K562 (cell line): Measurements from ENCODE around the gene AHCYL1. TPM values are rescaled to one million over a fixed set of nuclear protein-coding genes. Genes with fewer than 3 reads are reported as not detected.
A peak's percentile ranks its signal among the peaks of the same experiment; 100 is the strongest.

Experiments
- BRD4 ChIP-seq: fragments of 200-600 bp; sonication (generic); IDR thresholded peaks from 2 replicates; pipeline ENCODE4 v1.6.1; 2017; ENCODE audit warnings: inconsistent platforms
- CBFA2T2 ChIP-seq: fragments of 450-650 bp; conservative IDR thresholded peaks from 2 replicates; pipeline ENCODE4 v1.6.1; 2017; ENCODE audit warnings: mild to moderate bottlenecking
- CHD1 ChIP-seq: fragments of 200-600 bp; sonication (generic); IDR thresholded peaks from one replicate; pipeline ENCODE4 v1.6.1; 2012; ENCODE audit warnings: mild to moderate bottlenecking, moderate library complexity, low read length, inconsistent platforms
- ESRRB ChIP-seq: fragments of 250-450 bp; sonication (Bioruptor Pico); IDR thresholded peaks from 2 replicates; pipeline ENCODE4 v1.5.0; 2020; ENCODE audit warnings: mild to moderate bottlenecking, moderate library complexity, borderline replicate concordance
- ETV6 ChIP-seq, 3 experiments: fragments of 150-350 bp in 1 of 3; sonication (generic) in 1 of 3; formaldehyde crosslinking in 1 of 3; IDR thresholded peaks; 2 replicates each; pipeline versions ENCODE4 v1.6.1 to v1.8.0; 2014 to 2022; ENCODE audit warnings: borderline replicate concordance in 2 of 3, low read depth in 2 of 3, antibody characterized with exemption in 1 of 3, low read length in 1 of 3, mild to moderate bottlenecking in 1 of 3, missing genetic modification reagents in 1 of 3
- FOXK1 ChIP-seq: sonication (generic); formaldehyde crosslinking; IDR thresholded peaks from 2 replicates; pipeline ENCODE4 v1.8.0; 2022; ENCODE audit warnings: missing genetic modification reagents, mild to moderate bottlenecking, borderline replicate concordance
- NCOR1 ChIP-seq: fragments of 450-650 bp; IDR thresholded peaks from 2 replicates; pipeline ENCODE4 v1.6.1; 2016; ENCODE audit warnings: mild to moderate bottlenecking, moderate library complexity
- POLR2A ChIP-seq: fragments of 450-650 bp; conservative IDR thresholded peaks from 2 replicates; pipeline ENCODE4 v1.6.1; 2016
- SETDB1 ChIP-seq: IDR thresholded peaks from one replicate; pipeline ENCODE4 v1.6.1; 2012; ENCODE audit warnings: low read length, control low read depth, inconsistent platforms
- SRF ChIP-seq, 2 experiments: fragments of 250-450, 450-650 bp in 1 of 2; sonication (Bioruptor Pico) in 1 of 2; sonication (generic) in 1 of 2; formaldehyde crosslinking; IDR thresholded peaks; 2 replicates each; pipeline versions ENCODE4 v1.5.0 to v1.5.1; 2020 to 2022; ENCODE audit warnings: mild to moderate bottlenecking in 1 of 2, missing genetic modification reagents in 1 of 2
- SRSF3 ChIP-seq: fragments of 200-400 bp; formaldehyde crosslinking; IDR thresholded peaks from 2 replicates; pipeline ENCODE4 v1.6.1; 2016; ENCODE audit warnings: mild to moderate bottlenecking, low read length, moderate library complexity; ENCODE audit not compliant: insufficient read depth
- TCF3 ChIP-seq: sonication (generic); formaldehyde crosslinking; IDR thresholded peaks from 2 replicates; pipeline ENCODE4 v1.4.0; 2020; ENCODE audit warnings: mild to moderate bottlenecking, missing genetic modification reagents
- ZFX ChIP-seq: sonication (generic); formaldehyde crosslinking; IDR thresholded peaks from 2 replicates; pipeline ENCODE4 v1.8.0; 2022; ENCODE audit warnings: mild to moderate bottlenecking, missing genetic modification reagents, moderate library complexity
- ZNF184 ChIP-seq: sonication (generic); formaldehyde crosslinking; IDR thresholded peaks from 2 replicates; pipeline ENCODE4 v1.5.0; 2020; ENCODE audit warnings: missing genetic modification reagents
- ZNF311 ChIP-seq: fragments of 250-450 bp; sonication (Bioruptor Pico); IDR thresholded peaks from 2 replicates; pipeline ENCODE4 v1.4.0; 2020; ENCODE audit warnings: mild to moderate bottlenecking, moderate library complexity
- ZNF644 ChIP-seq: fragments of 200-800 bp; sonication (Bioruptor generic); IDR thresholded peaks from 2 replicates; pipeline ENCODE4 v1.6.1; 2016; ENCODE audit warnings: low read depth, missing genetic modification characterization, missing compliant biosample characterization
- ZNF668 ChIP-seq: fragments of 250-450 bp; sonication (Bioruptor Pico); IDR thresholded peaks from 2 replicates; pipeline ENCODE4 v1.8.0; 2022; ENCODE audit warnings: mild to moderate bottlenecking, inconsistent platforms
- ZNF707 ChIP-seq: fragments of 250-450 bp; sonication (Bioruptor Pico); conservative IDR thresholded peaks from 2 replicates; pipeline ENCODE4 v1.8.0; 2022; ENCODE audit warnings: inconsistent platforms, mild to moderate bottlenecking, moderate library complexity
- polyA plus RNA-seq, 8 experiments: library from polyadenylated mRNA; depleted of rRNA in 4 of 8; stranded (reverse) in 5 of 8; unstranded in 3 of 8; fragments of >200 nt; fragmentation: Nextera tagmentation in 2 of 8; fragmentation: Illumina TruSeq in 1 of 8; extraction: Ambion mirVana in 2 of 8; extraction: Trizol in 1 of 8; gene quantifications; 2 replicates each; pipeline versions ENCODE4 v1.2.1 to v1.2.3, GENCODE V29; 2011 to 2014; ENCODE audit warnings: inconsistent platforms in 1 of 8, missing spikeins in 1 of 8
- total RNA-seq, 7 experiments: library from RNA; depleted of rRNA in 6 of 7; stranded (reverse); fragments of >200 nt in 6 of 7; fragmentation: Illumina TruSeq in 2 of 7; extraction: Trizol in 2 of 7; gene quantifications; 2 replicates each; pipeline versions ENCODE4 v1.2.1 to v1.2.3, GENCODE V29; 2011 to 2021; ENCODE audit warnings: low replicate concordance in 1 of 7
- TF ChIP-seq, protein P1 (sequence below): sonication (generic); formaldehyde crosslinking; IDR thresholded peaks from 2 replicates; pipeline ENCODE4 v1.8.0; 2023; ENCODE audit warnings: mild to moderate bottlenecking, missing genetic modification reagents
- TF ChIP-seq, protein P2 (sequence below): fragments of 450-650 bp; IDR thresholded peaks from 2 replicates; pipeline ENCODE4 v1.6.1; 2017; ENCODE audit warnings: antibody characterized with exemption
- TF ChIP-seq, protein P3 (sequence below): fragments of 200-800 bp; sonication (Bioruptor generic); IDR thresholded peaks from 2 replicates; pipeline ENCODE4 v1.6.1; 2017; ENCODE audit warnings: missing genetic modification characterization, missing compliant biosample characterization

The AHCYL1 gene
- total and polyA plus RNA-seq, 9 of the 15 experiments (the other 6 are each of a cell fraction or from before 2014, with no cell fraction given): 27.3 to 118 (median 44.5) TPM

DNA sequence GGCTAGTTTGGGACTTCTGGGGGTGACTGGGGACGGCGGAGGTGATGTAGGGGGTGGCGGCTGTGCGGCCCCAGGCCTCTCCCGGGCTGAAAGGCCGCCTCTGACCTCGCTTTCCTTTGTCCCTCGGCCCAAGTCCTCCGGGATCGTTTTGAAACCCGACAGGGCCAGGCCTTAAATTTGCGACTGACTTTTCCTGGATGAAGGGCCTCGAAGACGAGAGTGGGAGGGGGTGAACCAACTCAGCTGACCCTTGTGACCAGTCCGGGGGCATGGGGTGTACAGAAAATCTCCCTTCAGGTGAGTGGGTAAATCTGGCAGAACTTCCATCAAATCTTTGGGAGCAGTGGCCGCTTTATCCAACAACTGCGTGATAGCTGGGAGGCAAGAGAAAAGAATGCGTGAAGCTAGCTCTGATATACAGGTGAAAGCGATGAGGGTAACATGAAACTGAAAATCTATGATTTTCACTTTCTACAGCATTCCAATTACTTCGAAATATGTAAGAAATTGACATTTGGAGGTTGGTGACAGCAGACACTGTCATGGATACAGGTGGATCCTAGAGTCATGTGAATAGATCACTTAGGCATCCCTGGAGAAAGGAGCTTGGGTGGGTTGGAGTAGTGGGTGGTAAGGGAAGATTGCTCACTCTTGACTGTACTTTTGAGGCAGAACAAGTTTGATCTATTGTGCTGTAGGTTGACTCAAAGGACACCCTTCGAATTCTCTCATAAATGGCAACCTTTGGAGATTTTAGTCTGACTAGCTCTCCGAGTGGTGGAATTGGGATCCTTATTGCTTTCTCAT is 885 bp downstream of the AHCYL1 start (continued):
- TF ChIP-seq, protein P1, sequence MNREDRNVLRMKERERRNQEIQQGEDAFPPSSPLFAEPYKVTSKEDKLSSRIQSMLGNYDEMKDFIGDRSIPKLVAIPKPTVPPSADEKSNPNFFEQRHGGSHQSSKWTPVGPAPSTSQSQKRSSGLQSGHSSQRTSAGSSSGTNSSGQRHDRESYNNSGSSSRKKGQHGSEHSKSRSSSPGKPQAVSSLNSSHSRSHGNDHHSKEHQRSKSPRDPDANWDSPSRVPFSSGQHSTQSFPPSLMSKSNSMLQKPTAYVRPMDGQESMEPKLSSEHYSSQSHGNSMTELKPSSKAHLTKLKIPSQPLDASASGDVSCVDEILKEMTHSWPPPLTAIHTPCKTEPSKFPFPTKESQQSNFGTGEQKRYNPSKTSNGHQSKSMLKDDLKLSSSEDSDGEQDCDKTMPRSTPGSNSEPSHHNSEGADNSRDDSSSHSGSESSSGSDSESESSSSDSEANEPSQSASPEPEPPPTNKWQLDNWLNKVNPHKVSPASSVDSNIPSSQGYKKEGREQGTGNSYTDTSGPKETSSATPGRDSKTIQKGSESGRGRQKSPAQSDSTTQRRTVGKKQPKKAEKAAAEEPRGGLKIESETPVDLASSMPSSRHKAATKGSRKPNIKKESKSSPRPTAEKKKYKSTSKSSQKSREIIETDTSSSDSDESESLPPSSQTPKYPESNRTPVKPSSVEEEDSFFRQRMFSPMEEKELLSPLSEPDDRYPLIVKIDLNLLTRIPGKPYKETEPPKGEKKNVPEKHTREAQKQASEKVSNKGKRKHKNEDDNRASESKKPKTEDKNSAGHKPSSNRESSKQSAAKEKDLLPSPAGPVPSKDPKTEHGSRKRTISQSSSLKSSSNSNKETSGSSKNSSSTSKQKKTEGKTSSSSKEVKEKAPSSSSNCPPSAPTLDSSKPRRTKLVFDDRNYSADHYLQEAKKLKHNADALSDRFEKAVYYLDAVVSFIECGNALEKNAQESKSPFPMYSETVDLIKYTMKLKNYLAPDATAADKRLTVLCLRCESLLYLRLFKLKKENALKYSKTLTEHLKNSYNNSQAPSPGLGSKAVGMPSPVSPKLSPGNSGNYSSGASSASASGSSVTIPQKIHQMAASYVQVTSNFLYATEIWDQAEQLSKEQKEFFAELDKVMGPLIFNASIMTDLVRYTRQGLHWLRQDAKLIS (CRISPR knock-in tag): no peak
- TF ChIP-seq POLR2A: no peak
- TF ChIP-seq CHD1: peak; percentile 79
- TF ChIP-seq NCOR1: no peak
- 0 out of 2 replicates have a peak, but pooled peaks have one; percentile 22 for TF ChIP-seq ESRRB
- TF ChIP-seq SETDB1: no peak
- TF ChIP-seq, protein P2, sequence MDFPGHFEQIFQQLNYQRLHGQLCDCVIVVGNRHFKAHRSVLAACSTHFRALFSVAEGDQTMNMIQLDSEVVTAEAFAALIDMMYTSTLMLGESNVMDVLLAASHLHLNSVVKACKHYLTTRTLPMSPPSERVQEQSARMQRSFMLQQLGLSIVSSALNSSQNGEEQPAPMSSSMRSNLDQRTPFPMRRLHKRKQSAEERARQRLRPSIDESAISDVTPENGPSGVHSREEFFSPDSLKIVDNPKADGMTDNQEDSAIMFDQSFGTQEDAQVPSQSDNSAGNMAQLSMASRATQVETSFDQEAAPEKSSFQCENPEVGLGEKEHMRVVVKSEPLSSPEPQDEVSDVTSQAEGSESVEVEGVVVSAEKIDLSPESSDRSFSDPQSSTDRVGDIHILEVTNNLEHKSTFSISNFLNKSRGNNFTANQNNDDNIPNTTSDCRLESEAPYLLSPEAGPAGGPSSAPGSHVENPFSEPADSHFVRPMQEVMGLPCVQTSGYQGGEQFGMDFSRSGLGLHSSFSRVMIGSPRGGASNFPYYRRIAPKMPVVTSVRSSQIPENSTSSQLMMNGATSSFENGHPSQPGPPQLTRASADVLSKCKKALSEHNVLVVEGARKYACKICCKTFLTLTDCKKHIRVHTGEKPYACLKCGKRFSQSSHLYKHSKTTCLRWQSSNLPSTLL: no peak
- no peak for TF ChIP-seq ZNF707 (CRISPR knock-in tag)
- no peak for TF ChIP-seq ZNF184 (CRISPR knock-in tag)
- TF ChIP-seq ZFX (CRISPR knock-in tag): peak; percentile 56
- peak in 1 of 2 experiments; percentile 10; a peak in 1 of 4 replicates for TF ChIP-seq SRF (CRISPR knock-in tag; IDR thresholded peaks at IDR 0.05)
- no peak for TF ChIP-seq ZNF644 (tag)
- TF ChIP-seq, protein P3, sequence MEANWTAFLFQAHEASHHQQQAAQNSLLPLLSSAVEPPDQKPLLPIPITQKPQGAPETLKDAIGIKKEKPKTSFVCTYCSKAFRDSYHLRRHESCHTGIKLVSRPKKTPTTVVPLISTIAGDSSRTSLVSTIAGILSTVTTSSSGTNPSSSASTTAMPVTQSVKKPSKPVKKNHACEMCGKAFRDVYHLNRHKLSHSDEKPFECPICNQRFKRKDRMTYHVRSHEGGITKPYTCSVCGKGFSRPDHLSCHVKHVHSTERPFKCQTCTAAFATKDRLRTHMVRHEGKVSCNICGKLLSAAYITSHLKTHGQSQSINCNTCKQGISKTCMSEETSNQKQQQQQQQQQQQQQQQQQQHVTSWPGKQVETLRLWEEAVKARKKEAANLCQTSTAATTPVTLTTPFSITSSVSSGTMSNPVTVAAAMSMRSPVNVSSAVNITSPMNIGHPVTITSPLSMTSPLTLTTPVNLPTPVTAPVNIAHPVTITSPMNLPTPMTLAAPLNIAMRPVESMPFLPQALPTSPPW (CRISPR knock-in tag): no peak
- TF ChIP-seq TCF3 (CRISPR knock-in tag): no peak
- 0 out of 2 replicates have a peak, but pooled peaks have one; percentile 11 for TF ChIP-seq FOXK1 (CRISPR knock-in tag)
- 0 out of 2 replicates have a peak, but pooled peaks have one; percentile 39 for TF ChIP-seq BRD4
- TF ChIP-seq SRSF3: no peak
- no peak for TF ChIP-seq ZNF668 (CRISPR knock-in tag)
- no peak for TF ChIP-seq ETV6 (IDR thresholded peaks at IDR 0.05; ENCODE audit: borderline replicate concordance in 1 of 2, low read depth in 2 of 2, low read length in 1 of 2)
- TF ChIP-seq ETV6 (CRISPR knock-in tag; IDR thresholded peaks at IDR 0.05; ENCODE audit: borderline replicate concordance): no peak
- no peak for TF ChIP-seq ZNF311 (CRISPR knock-in tag)
- no peak for TF ChIP-seq CBFA2T2
